Endothelial cell of coronary artery (primary cell): ENCODE results near the gene JAK3. TPM values are rescaled to one million over a fixed set of nuclear protein-coding genes. Genes with fewer than 3 reads are reported as not detected.

Experiments
- total RNA-seq: library from RNA; depleted of rRNA; stranded (reverse); fragments of >200 nt; gene quantifications from 2 replicates; pipeline ENCODE4 v1.2.3, GENCODE V29; 2014

Gene JAK3
- 0.72 and 2.8 TPM in 2 replicates for total RNA-seq

GRCh38 chr19:17847538-17848366, at the start of gene JAK3:
Gene JAK3 (minus strand): TSS chr19:17847982. CDS start chr19:17844417, 3,565 bp downstream.

GRCh38 chr19:17871878-17872250, 24.1 kb upstream of the JAK3 start, which contains the start of gene SLC5A5:
Gene SLC5A5 (plus strand): TSS chr19:17871945. CDS start chr19:17872320, 375 bp downstream.

GRCh38 chr19:17859533-17860330, 11.9 kb upstream of the JAK3 start, which contains the start of gene RPL18A:
Gene RPL18A (plus strand): TSS chr19:17859910. CDS start chr19:17859957, 47 bp downstream.

GRCh38 chr19:17821190-17821589, 26.6 kb downstream of the JAK3 start, which contains the start of gene INSL3:
Gene INSL3 (minus strand): TSS chr19:17821519. CDS start chr19:17821506, 13 bp downstream.

GRCh38 chr19:17794731-17795494, 52.9 kb downstream of the JAK3 start, which contains the start of gene B3GNT3:
Gene B3GNT3 (plus strand): TSS chr19:17795138. CDS start chr19:17807808, 12,670 bp downstream.

Other genes starting within 250 kb of the JAK3 start
- under 0.01 and 0.09 TPM in 2 replicates for gene UNC13A, start 159.6 kb downstream of the JAK3 start, total RNA-seq
- 39.7 and 40.8 TPM in 2 replicates for gene MAP1S, start 128.5 kb downstream of the JAK3 start, total RNA-seq
- 0.38 and 0.63 TPM in 2 replicates for gene FCHO1, start 96.5 kb downstream of the JAK3 start, total RNA-seq
- not detected in 2 replicates for gene B3GNT3, start 52.8 kb downstream of the JAK3 start, total RNA-seq
- gene INSL3, start 26.5 kb downstream of the JAK3 start, total RNA-seq, result not detected in 2 replicates
- 1,207 and 1,395 TPM in 2 replicates for gene RPL18A, start 11.9 kb upstream of the JAK3 start, total RNA-seq
- gene SLC5A5, start 24.0 kb upstream of the JAK3 start, total RNA-seq, result not detected in 2 replicates
- gene CCDC124, start 85.0 kb upstream of the JAK3 start, total RNA-seq, result 61.4 and 64.3 TPM in 2 replicates
- gene KCNN1, start 119.1 kb upstream of the JAK3 start, total RNA-seq, result under 0.01 and 0.09 TPM in 2 replicates
- gene ARRDC2, start 160.2 kb upstream of the JAK3 start, total RNA-seq, result 8.5 and 20.0 TPM in 2 replicates
- gene IL12RB1, start 239.0 kb upstream of the JAK3 start, total RNA-seq, result under 0.01 and 0.09 TPM in 2 replicates
- 0.90 and 1.3 TPM in 2 replicates for gene MAST3, start 249.8 kb upstream of the JAK3 start, total RNA-seq